Measurements from ENCODE around the gene PCDHB3. TPM values are rescaled to one million over a fixed set of nuclear protein-coding genes. Genes with fewer than 3 reads are reported as not detected.

PCDHB3 gene
- 0.36 and 0.38 TPM in 2 replicates for total RNA-seq

GRCh38 chr5:141100243-141100805 is at the start of gene PCDHB3:
TSS of gene PCDHB3 (plus strand) at chr5:141100473. CDS start at chr5:141100650, 177 bp downstream.

GRCh38 chr5:141050622-141051520 is 49.4 kb upstream of the PCDHB3 start, which contains the start of gene PCDHB1:
TSS of gene PCDHB1 (plus strand) at chr5:141051374. CDS start at chr5:141051471, 97 bp downstream.

GRCh38 chr5:141094481-141095262 is 5.6 kb upstream of the PCDHB3 start, which contains the start of gene PCDHB2:
TSS of gene PCDHB2 (plus strand) at chr5:141094615. CDS start at chr5:141094791, 176 bp downstream.

GRCh38 chr5:141121563-141121962 is 21.3 kb downstream of the PCDHB3 start, which contains the start of gene PCDHB4:
TSS of gene PCDHB4 (plus strand) at chr5:141121818. CDS start at chr5:141121999, 181 bp downstream.

GRCh38 chr5:141135030-141135717 is 34.9 kb downstream of the PCDHB3 start, which contains the start of gene PCDHB5:
TSS of gene PCDHB5 (plus strand) at chr5:141135206. CDS start at chr5:141135435, 229 bp downstream.

GRCh38 chr5:141149812-141150211 is 49.5 kb downstream of the PCDHB3 start, which contains the start of gene PCDHB6:
TSS of gene PCDHB6 (plus strand) at chr5:141150057. CDS start at chr5:141150258, 201 bp downstream.

Other genes starting within 250 kb of the PCDHB3 start
- gene PCDHA10, start 244.6 kb upstream of the PCDHB3 start, total RNA-seq: 0.45 and 0.56 TPM in 2 replicates
- 0.09 and 0.27 TPM in 2 replicates for gene PCDHA11, start 231.5 kb upstream of the PCDHB3 start, total RNA-seq
- 0.09 and 0.19 TPM in 2 replicates for gene PCDHA12, start 225.2 kb upstream of the PCDHB3 start, total RNA-seq
- 0.09 and 0.19 TPM in 2 replicates for gene PCDHA13, start 218.3 kb upstream of the PCDHB3 start, total RNA-seq
- gene PCDHAC1, start 174.2 kb upstream of the PCDHB3 start, total RNA-seq: 0.18 and 0.19 TPM in 2 replicates
- gene PCDHAC2, start 134.0 kb upstream of the PCDHB3 start, total RNA-seq: 0.09 and 2.4 TPM in 2 replicates
- gene PCDHB1, start 49.1 kb upstream of the PCDHB3 start, total RNA-seq: not detected in 2 replicates
- 1.8 and 3.5 TPM in 2 replicates for gene PCDHB2, start 5.9 kb upstream of the PCDHB3 start, total RNA-seq
- 0.09 TPM in 2 replicates for gene PCDHB4, start 21.3 kb downstream of the PCDHB3 start, total RNA-seq
- 0.56 and 1.4 TPM in 2 replicates for gene PCDHB5, start 34.7 kb downstream of the PCDHB3 start, total RNA-seq
- gene PCDHB6, start 49.6 kb downstream of the PCDHB3 start, total RNA-seq: 0.09 TPM in 2 replicates
- gene PCDHB7, start 72.2 kb downstream of the PCDHB3 start, total RNA-seq: 0.45 and 0.56 TPM in 2 replicates
- 0.18 and 0.94 TPM in 2 replicates for gene PCDHB8, start 77.3 kb downstream of the PCDHB3 start, total RNA-seq
- 0.09 and 0.19 TPM in 2 replicates for gene PCDHB16, start 81.9 kb downstream of the PCDHB3 start, total RNA-seq
- 0.27 and 0.28 TPM in 2 replicates for gene PCDHB9, start 86.7 kb downstream of the PCDHB3 start, total RNA-seq
- 0.72 and 1.0 TPM in 2 replicates for gene PCDHB10, start 91.9 kb downstream of the PCDHB3 start, total RNA-seq
- gene PCDHB11, start 99.2 kb downstream of the PCDHB3 start, total RNA-seq: 0.38 and 0.99 TPM in 2 replicates
- gene PCDHB12, start 108.2 kb downstream of the PCDHB3 start, total RNA-seq: 0.47 and 0.54 TPM in 2 replicates
- gene PCDHB13, start 113.4 kb downstream of the PCDHB3 start, total RNA-seq: 0.99 and 1.6 TPM in 2 replicates
- gene PCDHB14, start 122.9 kb downstream of the PCDHB3 start, total RNA-seq: 1.3 and 1.6 TPM in 2 replicates
- 0.90 and 1.7 TPM in 2 replicates for gene PCDHB15, start 144.9 kb downstream of the PCDHB3 start, total RNA-seq
- gene SLC25A2, start 203.6 kb downstream of the PCDHB3 start, total RNA-seq: 0.09 and 0.19 TPM in 2 replicates
- gene TAF7, start 220.3 kb downstream of the PCDHB3 start, total RNA-seq: 71.7 and 90.4 TPM in 2 replicates
- 0.36 and 1.0 TPM in 2 replicates for gene PCDHGA1, start 230.0 kb downstream of the PCDHB3 start, total RNA-seq
- gene PCDHGA2, start 238.3 kb downstream of the PCDHB3 start, total RNA-seq: 0.90 and 3.0 TPM in 2 replicates
- 0.54 and 1.9 TPM in 2 replicates for gene PCDHGA3, start 243.4 kb downstream of the PCDHB3 start, total RNA-seq
- 0.99 and 2.0 TPM in 2 replicates for gene PCDHGB1, start 249.6 kb downstream of the PCDHB3 start, total RNA-seq

Measured in endothelial cell of coronary artery (primary cell).